Measurements from ENCODE around the gene ATP5IF1. TPM values are rescaled to one million over a fixed set of nuclear protein-coding genes. Genes with fewer than 3 reads are reported as not detected.

Gene ATP5IF1
- total and polyA plus RNA-seq, 9 of the 15 experiments (the other 6 are each of a cell fraction or from before 2014, with no cell fraction given): 292 to 1,422 (median 388) TPM

DNA sequence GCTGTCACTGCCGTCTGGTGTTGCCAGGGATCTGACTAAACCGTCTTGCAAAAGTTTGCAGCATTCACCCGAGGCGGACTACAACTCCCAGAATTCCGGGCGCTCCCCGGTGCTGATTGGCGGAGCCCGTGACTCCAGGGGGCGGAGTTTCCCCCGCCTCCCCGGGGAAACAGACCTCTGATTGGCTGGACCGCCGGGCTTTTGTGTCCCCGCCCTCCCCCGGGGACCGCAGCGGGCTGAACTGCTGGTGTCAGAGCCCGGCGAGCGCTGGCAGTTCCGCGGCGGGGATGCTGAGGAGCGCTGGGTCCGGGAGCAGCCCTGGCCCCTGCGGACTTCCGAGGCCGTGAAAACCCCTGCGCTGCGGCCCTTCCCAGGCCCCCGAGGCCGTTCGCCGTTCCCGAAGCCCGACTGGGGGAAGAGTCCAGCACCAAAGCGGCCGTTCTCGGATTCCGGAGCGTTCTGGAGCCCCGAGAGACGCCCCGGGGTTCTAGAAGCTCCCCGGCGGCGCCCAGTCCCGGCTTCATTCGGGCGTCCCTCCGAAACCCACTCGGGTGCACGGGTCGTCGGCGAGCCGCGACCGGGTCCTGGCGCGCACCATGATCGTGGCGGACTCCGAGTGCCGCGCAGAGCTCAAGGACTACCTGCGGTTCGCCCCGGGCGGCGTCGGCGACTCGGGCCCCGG lies 23.5 kb downstream of the ATP5IF1 start, which contains the start of gene SESN2 (continued):
- TF ChIP-seq, protein P1, sequence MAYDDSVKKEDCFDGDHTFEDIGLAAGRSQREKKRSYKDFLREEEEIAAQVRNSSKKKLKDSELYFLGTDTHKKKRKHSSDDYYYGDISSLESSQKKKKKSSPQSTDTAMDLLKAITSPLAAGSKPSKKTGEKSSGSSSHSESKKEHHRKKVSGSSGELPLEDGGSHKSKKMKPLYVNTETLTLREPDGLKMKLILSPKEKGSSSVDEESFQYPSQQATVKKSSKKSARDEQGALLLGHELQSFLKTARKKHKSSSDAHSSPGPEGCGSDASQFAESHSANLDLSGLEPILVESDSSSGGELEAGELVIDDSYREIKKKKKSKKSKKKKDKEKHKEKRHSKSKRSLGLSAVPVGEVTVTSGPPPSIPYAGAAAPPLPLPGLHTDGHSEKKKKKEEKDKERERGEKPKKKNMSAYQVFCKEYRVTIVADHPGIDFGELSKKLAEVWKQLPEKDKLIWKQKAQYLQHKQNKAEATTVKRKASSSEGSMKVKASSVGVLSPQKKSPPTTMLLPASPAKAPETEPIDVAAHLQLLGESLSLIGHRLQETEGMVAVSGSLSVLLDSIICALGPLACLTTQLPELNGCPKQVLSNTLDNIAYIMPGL (CRISPR knock-in tag; IDR thresholded peaks at IDR 0.05): no peak; the same call in 1 of the 2 replicates
- TF ChIP-seq, protein P2, sequence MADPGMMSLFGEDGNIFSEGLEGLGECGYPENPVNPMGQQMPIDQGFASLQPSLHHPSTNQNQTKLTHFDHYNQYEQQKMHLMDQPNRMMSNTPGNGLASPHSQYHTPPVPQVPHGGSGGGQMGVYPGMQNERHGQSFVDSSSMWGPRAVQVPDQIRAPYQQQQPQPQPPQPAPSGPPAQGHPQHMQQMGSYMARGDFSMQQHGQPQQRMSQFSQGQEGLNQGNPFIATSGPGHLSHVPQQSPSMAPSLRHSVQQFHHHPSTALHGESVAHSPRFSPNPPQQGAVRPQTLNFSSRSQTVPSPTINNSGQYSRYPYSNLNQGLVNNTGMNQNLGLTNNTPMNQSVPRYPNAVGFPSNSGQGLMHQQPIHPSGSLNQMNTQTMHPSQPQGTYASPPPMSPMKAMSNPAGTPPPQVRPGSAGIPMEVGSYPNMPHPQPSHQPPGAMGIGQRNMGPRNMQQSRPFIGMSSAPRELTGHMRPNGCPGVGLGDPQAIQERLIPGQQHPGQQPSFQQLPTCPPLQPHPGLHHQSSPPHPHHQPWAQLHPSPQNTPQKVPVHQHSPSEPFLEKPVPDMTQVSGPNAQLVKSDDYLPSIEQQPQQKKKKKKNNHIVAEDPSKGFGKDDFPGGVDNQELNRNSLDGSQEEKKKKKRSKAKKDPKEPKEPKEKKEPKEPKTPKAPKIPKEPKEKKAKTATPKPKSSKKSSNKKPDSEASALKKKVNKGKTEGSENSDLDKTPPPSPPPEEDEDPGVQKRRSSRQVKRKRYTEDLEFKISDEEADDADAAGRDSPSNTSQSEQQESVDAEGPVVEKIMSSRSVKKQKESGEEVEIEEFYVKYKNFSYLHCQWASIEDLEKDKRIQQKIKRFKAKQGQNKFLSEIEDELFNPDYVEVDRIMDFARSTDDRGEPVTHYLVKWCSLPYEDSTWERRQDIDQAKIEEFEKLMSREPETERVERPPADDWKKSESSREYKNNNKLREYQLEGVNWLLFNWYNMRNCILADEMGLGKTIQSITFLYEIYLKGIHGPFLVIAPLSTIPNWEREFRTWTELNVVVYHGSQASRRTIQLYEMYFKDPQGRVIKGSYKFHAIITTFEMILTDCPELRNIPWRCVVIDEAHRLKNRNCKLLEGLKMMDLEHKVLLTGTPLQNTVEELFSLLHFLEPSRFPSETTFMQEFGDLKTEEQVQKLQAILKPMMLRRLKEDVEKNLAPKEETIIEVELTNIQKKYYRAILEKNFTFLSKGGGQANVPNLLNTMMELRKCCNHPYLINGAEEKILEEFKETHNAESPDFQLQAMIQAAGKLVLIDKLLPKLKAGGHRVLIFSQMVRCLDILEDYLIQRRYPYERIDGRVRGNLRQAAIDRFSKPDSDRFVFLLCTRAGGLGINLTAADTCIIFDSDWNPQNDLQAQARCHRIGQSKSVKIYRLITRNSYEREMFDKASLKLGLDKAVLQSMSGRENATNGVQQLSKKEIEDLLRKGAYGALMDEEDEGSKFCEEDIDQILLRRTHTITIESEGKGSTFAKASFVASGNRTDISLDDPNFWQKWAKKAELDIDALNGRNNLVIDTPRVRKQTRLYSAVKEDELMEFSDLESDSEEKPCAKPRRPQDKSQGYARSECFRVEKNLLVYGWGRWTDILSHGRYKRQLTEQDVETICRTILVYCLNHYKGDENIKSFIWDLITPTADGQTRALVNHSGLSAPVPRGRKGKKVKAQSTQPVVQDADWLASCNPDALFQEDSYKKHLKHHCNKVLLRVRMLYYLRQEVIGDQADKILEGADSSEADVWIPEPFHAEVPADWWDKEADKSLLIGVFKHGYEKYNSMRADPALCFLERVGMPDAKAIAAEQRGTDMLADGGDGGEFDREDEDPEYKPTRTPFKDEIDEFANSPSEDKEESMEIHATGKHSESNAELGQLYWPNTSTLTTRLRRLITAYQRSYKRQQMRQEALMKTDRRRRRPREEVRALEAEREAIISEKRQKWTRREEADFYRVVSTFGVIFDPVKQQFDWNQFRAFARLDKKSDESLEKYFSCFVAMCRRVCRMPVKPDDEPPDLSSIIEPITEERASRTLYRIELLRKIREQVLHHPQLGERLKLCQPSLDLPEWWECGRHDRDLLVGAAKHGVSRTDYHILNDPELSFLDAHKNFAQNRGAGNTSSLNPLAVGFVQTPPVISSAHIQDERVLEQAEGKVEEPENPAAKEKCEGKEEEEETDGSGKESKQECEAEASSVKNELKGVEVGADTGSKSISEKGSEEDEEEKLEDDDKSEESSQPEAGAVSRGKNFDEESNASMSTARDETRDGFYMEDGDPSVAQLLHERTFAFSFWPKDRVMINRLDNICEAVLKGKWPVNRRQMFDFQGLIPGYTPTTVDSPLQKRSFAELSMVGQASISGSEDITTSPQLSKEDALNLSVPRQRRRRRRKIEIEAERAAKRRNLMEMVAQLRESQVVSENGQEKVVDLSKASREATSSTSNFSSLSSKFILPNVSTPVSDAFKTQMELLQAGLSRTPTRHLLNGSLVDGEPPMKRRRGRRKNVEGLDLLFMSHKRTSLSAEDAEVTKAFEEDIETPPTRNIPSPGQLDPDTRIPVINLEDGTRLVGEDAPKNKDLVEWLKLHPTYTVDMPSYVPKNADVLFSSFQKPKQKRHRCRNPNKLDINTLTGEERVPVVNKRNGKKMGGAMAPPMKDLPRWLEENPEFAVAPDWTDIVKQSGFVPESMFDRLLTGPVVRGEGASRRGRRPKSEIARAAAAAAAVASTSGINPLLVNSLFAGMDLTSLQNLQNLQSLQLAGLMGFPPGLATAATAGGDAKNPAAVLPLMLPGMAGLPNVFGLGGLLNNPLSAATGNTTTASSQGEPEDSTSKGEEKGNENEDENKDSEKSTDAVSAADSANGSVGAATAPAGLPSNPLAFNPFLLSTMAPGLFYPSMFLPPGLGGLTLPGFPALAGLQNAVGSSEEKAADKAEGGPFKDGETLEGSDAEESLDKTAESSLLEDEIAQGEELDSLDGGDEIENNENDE (IDR thresholded peaks at IDR 0.05; ENCODE audit: low read depth, low read length): no peak
- no peak for TF ChIP-seq CBFB (CRISPR knock-in tag; IDR thresholded peaks at IDR 0.05)
- TF ChIP-seq, protein P3, sequence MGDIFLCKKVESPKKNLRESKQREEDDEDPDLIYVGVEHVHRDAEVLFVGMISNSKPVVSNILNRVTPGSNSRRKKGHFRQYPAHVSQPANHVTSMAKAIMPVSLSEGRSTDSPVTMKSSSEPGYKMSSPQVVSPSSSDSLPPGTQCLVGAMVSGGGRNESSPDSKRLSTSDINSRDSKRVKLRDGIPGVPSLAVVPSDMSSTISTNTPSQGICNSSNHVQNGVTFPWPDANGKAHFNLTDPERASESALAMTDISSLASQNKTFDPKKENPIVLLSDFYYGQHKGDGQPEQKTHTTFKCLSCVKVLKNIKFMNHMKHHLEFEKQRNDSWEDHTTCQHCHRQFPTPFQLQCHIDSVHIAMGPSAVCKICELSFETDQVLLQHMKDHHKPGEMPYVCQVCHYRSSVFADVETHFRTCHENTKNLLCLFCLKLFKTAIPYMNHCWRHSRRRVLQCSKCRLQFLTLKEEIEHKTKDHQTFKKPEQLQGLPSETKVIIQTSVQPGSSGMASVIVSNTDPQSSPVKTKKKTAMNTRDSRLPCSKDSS (IDR thresholded peaks at IDR 0.05; ENCODE audit: low read depth, partially characterized antibody): no peak
- no peak for TF ChIP-seq ZNF444 (CRISPR knock-in tag; IDR thresholded peaks at IDR 0.05)
- TF ChIP-seq ZBTB8A (IDR thresholded peaks at IDR 0.05; ENCODE audit: partially characterized antibody): no peak
- TF ChIP-seq ASH1L (IDR thresholded peaks at IDR 0.05; ENCODE audit: borderline replicate concordance, low read depth, partially characterized antibody): no peak
- TF ChIP-seq C11orf30 (IDR thresholded peaks at IDR 0.05; ENCODE audit: low read depth): no peak
- TF ChIP-seq, protein P4, sequence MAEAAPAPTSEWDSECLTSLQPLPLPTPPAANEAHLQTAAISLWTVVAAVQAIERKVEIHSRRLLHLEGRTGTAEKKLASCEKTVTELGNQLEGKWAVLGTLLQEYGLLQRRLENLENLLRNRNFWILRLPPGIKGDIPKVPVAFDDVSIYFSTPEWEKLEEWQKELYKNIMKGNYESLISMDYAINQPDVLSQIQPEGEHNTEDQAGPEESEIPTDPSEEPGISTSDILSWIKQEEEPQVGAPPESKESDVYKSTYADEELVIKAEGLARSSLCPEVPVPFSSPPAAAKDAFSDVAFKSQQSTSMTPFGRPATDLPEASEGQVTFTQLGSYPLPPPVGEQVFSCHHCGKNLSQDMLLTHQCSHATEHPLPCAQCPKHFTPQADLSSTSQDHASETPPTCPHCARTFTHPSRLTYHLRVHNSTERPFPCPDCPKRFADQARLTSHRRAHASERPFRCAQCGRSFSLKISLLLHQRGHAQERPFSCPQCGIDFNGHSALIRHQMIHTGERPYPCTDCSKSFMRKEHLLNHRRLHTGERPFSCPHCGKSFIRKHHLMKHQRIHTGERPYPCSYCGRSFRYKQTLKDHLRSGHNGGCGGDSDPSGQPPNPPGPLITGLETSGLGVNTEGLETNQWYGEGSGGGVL (CRISPR knock-in tag; IDR thresholded peaks at IDR 0.05): no peak
- 0 out of 2 replicates have a peak, but pooled peaks have one; percentile 7 for TF ChIP-seq SMARCE1 (IDR thresholded peaks at IDR 0.05)

All from K562 (cell line).